GM15510 (cell line): ENCODE results near the gene CCDC68.

Experiments
- POLR2A ChIP-seq: IDR thresholded peaks from 3 replicates; pipeline ENCODE4 v1.6.1; 2011; ENCODE audit warnings: borderline replicate concordance; ENCODE audit not compliant: insufficient read length; ENCODE audit errors: extremely low read depth

The CCDC68 gene

GRCh38 chr18:54958704-54959625 is at the start of gene CCDC68:
CCDC68 (minus strand) TSS chr18:54959461; CDS start chr18:54942791, 16,670 bp downstream.
- TF ChIP-seq POLR2A, result no peak

GRCh38 chr18:55007602-55008001 is 48.3 kb upstream of the CCDC68 start:
- TF ChIP-seq POLR2A, result no peak

- no peak for TF ChIP-seq POLR2A
Observed at GRCh38 chr18:55003695-55004094, 44.4 kb upstream of the CCDC68 start.

GRCh38 chr18:55002261-55002660 is 43.0 kb upstream of the CCDC68 start:
- no peak for TF ChIP-seq POLR2A

- TF ChIP-seq POLR2A, result no peak
Observed at GRCh38 chr18:55001394-55002024, 42.2 kb upstream of the CCDC68 start.

- no peak for TF ChIP-seq POLR2A
Observed at GRCh38 chr18:55000529-55000928, 41.3 kb upstream of the CCDC68 start.

GRCh38 chr18:54999016-54999415 is 39.8 kb upstream of the CCDC68 start:
- TF ChIP-seq POLR2A, result no peak

- TF ChIP-seq POLR2A, result no peak
Observed at GRCh38 chr18:54995421-54996143, 36.3 kb upstream of the CCDC68 start.

- TF ChIP-seq POLR2A, result no peak
Observed at GRCh38 chr18:54991981-54992380, 32.7 kb upstream of the CCDC68 start.

- no peak for TF ChIP-seq POLR2A
Observed at GRCh38 chr18:54984908-54985307, 25.6 kb upstream of the CCDC68 start.

- no peak for TF ChIP-seq POLR2A
Observed at GRCh38 chr18:54983791-54984190, 24.5 kb upstream of the CCDC68 start.

GRCh38 chr18:54983041-54983686 is 23.9 kb upstream of the CCDC68 start:
- TF ChIP-seq POLR2A, result no peak

GRCh38 chr18:54981076-54981475 is 21.8 kb upstream of the CCDC68 start:
- TF ChIP-seq POLR2A, result no peak

- no peak for TF ChIP-seq POLR2A
Observed at GRCh38 chr18:54975598-54975997, 16.3 kb upstream of the CCDC68 start.

- no peak for TF ChIP-seq POLR2A
Observed at GRCh38 chr18:54973046-54973445, 13.8 kb upstream of the CCDC68 start.
